HUES48 (cell line): ENCODE data around the gene CCDC92.

Experiments
- H3K27ac ChIP-seq: one replicate; pipeline ENCODE4 v1.7.0; 2013; ENCODE audit warnings: low read depth, low read length, inconsistent platforms
- H3K27me3 ChIP-seq: 2 replicates; pipeline ENCODE4 v1.6.1; 2013; ENCODE audit warnings: mild to moderate bottlenecking, low read length; ENCODE audit not compliant: control insufficient read depth, insufficient read depth
- H3K36me3 ChIP-seq: 2 replicates; pipeline ENCODE4 v1.6.1; 2013; ENCODE audit warnings: low read length; ENCODE audit not compliant: control insufficient read depth, insufficient read depth
- H3K4me1 ChIP-seq: 2 replicates; pipeline ENCODE4 v1.6.1; 2013; ENCODE audit warnings: mild to moderate bottlenecking, low read length; ENCODE audit not compliant: control insufficient read depth, insufficient read depth
- H3K4me3 ChIP-seq: 2 replicates; pipeline ENCODE4 v1.5.1; 2013; ENCODE audit warnings: mild to moderate bottlenecking, low read depth, low read length
- H3K9ac ChIP-seq: 2 replicates; pipeline ENCODE4 v1.6.1; 2013; ENCODE audit warnings: mild to moderate bottlenecking, low read depth, low read length, moderate library complexity
- H3K9me3 ChIP-seq: 2 replicates; pipeline ENCODE4 v1.6.1; 2013; ENCODE audit warnings: low read length; ENCODE audit not compliant: control insufficient read depth, insufficient read depth

Gene CCDC92

GRCh38 chr12:124010687-124011086, 38.1 kb upstream of the CCDC92 start:
- H3K27me3 ChIP-seq = no peaks in the 10 kb centered on the region
- no peak overlapping the region for H3K27ac ChIP-seq
- no peak overlapping the region for H3K4me3 ChIP-seq
- peaks cover 20% of the 10 kb centered on the region for H3K36me3 ChIP-seq
- peaks cover 5% of the 10 kb centered on the region; the same call in 1 of the 2 replicates for H3K4me1 ChIP-seq
- H3K9ac ChIP-seq = no peak overlapping the region
- no peaks in the 10 kb centered on the region for H3K9me3 ChIP-seq

- H3K36me3 ChIP-seq = peaks cover 20% of the 10 kb centered on the region
- no peak overlapping the region for H3K4me3 ChIP-seq
- H3K9ac ChIP-seq = no peak overlapping the region
- H3K9me3 ChIP-seq = no peaks in the 10 kb centered on the region
- no peak overlapping the region for H3K27ac ChIP-seq
- peaks cover 5% of the 10 kb centered on the region; the same call in 1 of the 2 replicates for H3K4me1 ChIP-seq
- no peaks in the 10 kb centered on the region for H3K27me3 ChIP-seq
Measured at GRCh38 chr12:124009781-124010180, 37.1 kb upstream of the CCDC92 start.

GRCh38 chr12:124008595-124008994, 36.0 kb upstream of the CCDC92 start:
- no peaks in the 10 kb centered on the region for H3K9me3 ChIP-seq
- H3K27ac ChIP-seq = no peak overlapping the region
- no peak overlapping the region for H3K9ac ChIP-seq
- no peak overlapping the region for H3K4me3 ChIP-seq
- peaks cover 5% of the 10 kb centered on the region; the same call in 1 of the 2 replicates for H3K4me1 ChIP-seq
- H3K36me3 ChIP-seq = peaks cover 20% of the 10 kb centered on the region
- no peaks in the 10 kb centered on the region for H3K27me3 ChIP-seq

DNA sequence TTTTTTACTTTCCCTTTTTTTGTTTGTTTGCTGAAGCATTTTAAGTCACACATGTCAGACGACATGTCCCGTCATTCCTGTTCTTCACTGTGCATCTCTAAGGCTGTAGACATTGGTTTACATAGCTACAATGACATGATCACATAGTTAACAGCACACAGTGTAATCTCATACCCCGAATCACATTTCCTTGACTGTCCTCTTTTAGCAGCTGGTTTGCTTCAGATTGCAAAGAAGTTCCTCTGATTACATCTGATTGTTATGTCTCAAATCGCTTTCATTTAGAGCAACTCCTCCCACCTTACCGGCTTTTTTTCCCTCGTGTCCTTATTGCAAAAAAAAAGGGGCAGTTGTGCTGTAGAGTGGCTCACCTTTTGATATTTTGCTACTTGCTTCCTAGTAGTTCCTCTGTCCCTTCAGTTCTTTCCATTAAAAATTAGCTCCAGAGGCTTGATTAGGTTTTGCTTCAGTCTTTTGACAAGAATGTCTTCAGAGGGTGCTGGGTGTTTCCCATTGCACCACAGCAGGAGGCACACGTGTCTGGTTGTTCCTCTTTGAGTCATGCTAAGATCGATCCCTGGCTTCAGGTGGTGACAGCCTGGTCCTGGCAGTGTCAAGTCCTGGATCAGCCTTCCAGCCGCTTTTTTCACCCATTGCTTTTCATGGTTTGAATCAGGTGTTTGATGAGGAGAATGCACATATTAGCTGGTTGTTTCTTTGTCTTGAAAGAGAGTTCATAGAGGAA, 35.4 kb upstream of the CCDC92 start:
- Histone ChIP-seq H3K4me3 (no peak overlapping the region), H3K9ac (no peak overlapping the region), H3K27ac (no peak overlapping the region), H3K9me3 (no peaks in the 10 kb centered on the region), H3K4me1 (peaks cover 5% of the 10 kb centered on the region; the same call in 1 of the 2 replicates), H3K36me3 (peaks cover 19% of the 10 kb centered on the region), H3K27me3 (no peaks in the 10 kb centered on the region)

- peaks cover 5% of the 10 kb centered on the region; the same call in 1 of the 2 replicates for H3K4me1 ChIP-seq
- H3K9me3 ChIP-seq = no peaks in the 10 kb centered on the region
Measured at GRCh38 chr12:124006846-124007713, 34.4 kb upstream of the CCDC92 start.

GRCh38 chr12:124006085-124006845, 33.6 kb upstream of the CCDC92 start:
- H3K9me3 ChIP-seq = no peaks in the 10 kb centered on the region
- H3K4me1 ChIP-seq = peaks cover 5% of the 10 kb centered on the region; the same call in 1 of the 2 replicates
- H3K27ac ChIP-seq = no peak overlapping the region
- no peak overlapping the region for H3K4me3 ChIP-seq
- H3K27me3 ChIP-seq = no peaks in the 10 kb centered on the region
- H3K36me3 ChIP-seq = peaks cover 7% of the 10 kb centered on the region; the same call in 1 of the 2 replicates
- H3K9ac ChIP-seq = no peak overlapping the region

More at GRCh38 chr12:124006846-124007713, 34.4 kb upstream of the CCDC92 start:
- Histone ChIP-seq H3K4me3 (no peak overlapping the region), H3K27ac (no peak overlapping the region), H3K27me3 (no peaks in the 10 kb centered on the region), H3K9ac (no peak overlapping the region), H3K36me3 (peaks cover 10% of the 10 kb centered on the region)

GRCh38 chr12:124004233-124004875, 31.7 kb upstream of the CCDC92 start:
- no peaks in the 10 kb centered on the region for H3K27me3 ChIP-seq
- H3K9ac ChIP-seq = no peak overlapping the region
- H3K4me1 ChIP-seq = peaks cover 5% of the 10 kb centered on the region; the same call in 1 of the 2 replicates
- H3K9me3 ChIP-seq = no peaks in the 10 kb centered on the region
- no peak overlapping the region for H3K4me3 ChIP-seq
- no peak overlapping the region for H3K27ac ChIP-seq
- H3K36me3 ChIP-seq = peaks cover 6% of the 10 kb centered on the region; the same call in 1 of the 2 replicates

GRCh38 chr12:124002654-124003053, 30.0 kb upstream of the CCDC92 start:
- H3K36me3 ChIP-seq = peaks cover 14% of the 10 kb centered on the region; the same call in 1 of the 2 replicates
- H3K27ac ChIP-seq = no peak overlapping the region
- H3K27me3 ChIP-seq = no peaks in the 10 kb centered on the region
- no peak overlapping the region for H3K4me3 ChIP-seq
- H3K9me3 ChIP-seq = no peaks in the 10 kb centered on the region
- H3K9ac ChIP-seq = no peak overlapping the region
- H3K4me1 ChIP-seq = no peaks in the 10 kb centered on the region; the same call in 1 of the 2 replicates

DNA sequence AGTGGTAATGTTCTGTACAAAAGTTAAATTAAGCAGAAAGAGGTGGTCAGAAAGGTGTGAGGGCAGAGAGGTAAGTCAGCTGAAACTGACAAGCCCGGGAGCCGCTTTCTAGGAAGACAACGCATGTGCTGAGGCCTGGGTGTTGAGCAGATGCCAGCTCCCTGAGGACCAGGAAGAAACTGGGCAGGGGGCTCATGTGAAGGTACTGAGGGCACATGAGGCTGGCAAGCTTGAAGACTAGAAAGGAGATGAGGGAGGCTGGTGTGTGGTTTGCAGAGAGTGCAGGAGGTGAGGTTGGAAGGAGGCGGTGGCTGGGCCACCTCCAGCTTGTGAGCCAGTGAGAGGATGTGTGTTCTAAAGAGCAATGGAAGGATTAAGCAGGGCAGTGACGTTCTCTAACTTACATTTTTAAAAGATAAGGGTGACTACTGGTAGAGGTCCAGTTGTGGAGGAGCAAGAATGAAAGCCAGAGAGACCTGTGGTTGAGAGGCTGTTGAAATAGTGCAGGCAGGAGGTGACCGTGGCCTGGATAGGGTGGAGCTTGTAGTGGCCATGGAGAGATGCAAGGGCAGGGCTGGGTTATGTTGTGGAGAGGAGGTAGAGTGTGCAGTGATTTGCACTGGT, 29.5 kb upstream of the CCDC92 start:
- no peaks in the 10 kb centered on the region for H3K27me3 ChIP-seq
- H3K36me3 ChIP-seq = peaks cover 14% of the 10 kb centered on the region; the same call in 1 of the 2 replicates
- H3K27ac ChIP-seq = no peak overlapping the region
- H3K9me3 ChIP-seq = no peaks in the 10 kb centered on the region
- H3K4me3 ChIP-seq = no peak overlapping the region
- no peaks in the 10 kb centered on the region; the same call in 1 of the 2 replicates for H3K4me1 ChIP-seq
- H3K9ac ChIP-seq = no peak overlapping the region

GRCh38 chr12:124001343-124001742, 28.7 kb upstream of the CCDC92 start:
- Histone ChIP-seq H3K36me3 (peaks cover 14% of the 10 kb centered on the region; the same call in 1 of the 2 replicates), H3K27me3 (no peaks in the 10 kb centered on the region), H3K27ac (no peak overlapping the region), H3K4me3 (no peak overlapping the region), H3K4me1 (no peaks in the 10 kb centered on the region), H3K9ac (no peak overlapping the region), H3K9me3 (no peaks in the 10 kb centered on the region)
